Nucleus accumbens (tissue), 56 donors: ENCODE results near the gene PLEK.
"Not testable (repeated sequence)": the region's sequence is repeated elsewhere in the genome, so short reads cannot be mapped to it uniquely, and the experiment has no call there.

ENCODE experiments used
- DNase-seq, 56 donors: peaks; one replicate each; lab custom pipeline; 2025; lab: John Stamatoyannopoulos, UW

PLEK gene

GRCh38 chr2:68365087-68365486 is at the start of gene PLEK:
PLEK (plus strand) TSS chr2:68365282; CDS start chr2:68365352, 70 bp downstream.
- DNase-seq, result peak in 17 of 56 donors; percentile 5 to 53 (median 16)

- no peak for DNase-seq
Measured at GRCh38 chr2:68316111-68316510, 49.0 kb upstream of the PLEK start.

- peak in 33 of 56 donors; percentile 3 to 71 (median 45) for DNase-seq
Measured at GRCh38 chr2:68317971-68318913, 46.8 kb upstream of the PLEK start.

- peak in 31 of 56 donors; percentile 26 to 78 (median 57) for DNase-seq
Measured at GRCh38 chr2:68318914-68319397, 46.1 kb upstream of the PLEK start.

- peak in 52 of 56 donors; percentile 27 to 85 (median 64) for DNase-seq
Measured at GRCh38 chr2:68319398-68320117, 45.5 kb upstream of the PLEK start, which contains the start of gene CNRIP1. CNRIP1 (minus strand) TSS chr2:68319949; CDS start chr2:68319400, 549 bp downstream.

GRCh38 chr2:68320118-68320641 is 44.9 kb upstream of the PLEK start:
- peak in 23 of 56 donors; percentile 1 to 51 (median 19) for DNase-seq

GRCh38 chr2:68325056-68325455 is 40.0 kb upstream of the PLEK start:
- no peak for DNase-seq

- DNase-seq, result no peak
Measured at GRCh38 chr2:68328901-68329300, 36.2 kb upstream of the PLEK start.

GRCh38 chr2:68330691-68331090 is 34.4 kb upstream of the PLEK start:
- no peak for DNase-seq

- DNase-seq, result no peak
Measured at GRCh38 chr2:68333009-68333408, 32.1 kb upstream of the PLEK start.

- DNase-seq, result no peak
Measured at GRCh38 chr2:68333931-68334330, 31.2 kb upstream of the PLEK start.

GRCh38 chr2:68336192-68336591 is 28.9 kb upstream of the PLEK start:
- no peak for DNase-seq

GRCh38 chr2:68340226-68341061 is 24.6 kb upstream of the PLEK start:
- DNase-seq, result peak in 20 of 56 donors; percentile 5 to 53 (median 21)

GRCh38 chr2:68341062-68341329 is 24.1 kb upstream of the PLEK start:
- no peak for DNase-seq

- no peak for DNase-seq
Measured at GRCh38 chr2:68341583-68341982, 23.5 kb upstream of the PLEK start.

- DNase-seq, result no peak
Measured at GRCh38 chr2:68342470-68342869, 22.6 kb upstream of the PLEK start.

GRCh38 chr2:68344031-68344430 is 21.1 kb upstream of the PLEK start:
- no peak for DNase-seq

GRCh38 chr2:68345129-68345875 is 19.8 kb upstream of the PLEK start:
- DNase-seq, result no peak

- DNase-seq, result not testable (repeated sequence)
Measured at GRCh38 chr2:68349091-68349490, 16.0 kb upstream of the PLEK start.
